DOHH2 (cell line): ENCODE measurements around the gene NPDC1.

Experiments
- H3F3A ChIP-seq: fragments of 200-600 bp; sonication (generic), shearing (Covaris generic); 2 replicates; pipeline ENCODE4 v1.6.0; 2016; ENCODE audit warnings: antibody characterized with exemption, mild to moderate bottlenecking; ENCODE audit not compliant: control insufficient read depth, insufficient read depth
- H3K27ac ChIP-seq: fragments of 200-600 bp; sonication (generic); 2 replicates; pipeline ENCODE4 v1.5.1; 2014; ENCODE audit warnings: low read depth, mild to moderate bottlenecking, low read length, moderate library complexity
- H3K27me3 ChIP-seq: fragments of 200-600 bp; sonication (generic); 2 replicates; pipeline ENCODE4 v1.6.1; 2014; ENCODE audit warnings: mild to moderate bottlenecking, low read length, mixed read lengths; ENCODE audit not compliant: control insufficient read depth
- H3K36me3 ChIP-seq: fragments of 200-600 bp; sonication (generic); 2 replicates; pipeline ENCODE4 v1.6.1; 2014; ENCODE audit warnings: mild to moderate bottlenecking, low read length, moderate library complexity, mixed read lengths; ENCODE audit not compliant: control insufficient read depth
- H3K4me1 ChIP-seq: fragments of 200-600 bp; sonication (generic); 2 replicates; pipeline ENCODE4 v1.6.1; 2014; ENCODE audit warnings: mild to moderate bottlenecking, low read length, mixed read lengths; ENCODE audit not compliant: control insufficient read depth
- H3K4me2 ChIP-seq: fragments of 200-600 bp; sonication (generic); 2 replicates; pipeline ENCODE4 v1.6.0; 2014; ENCODE audit warnings: mild to moderate bottlenecking, low read length, moderate library complexity
- H3K4me3 ChIP-seq: fragments of 200-600 bp; sonication (generic); 2 replicates; pipeline ENCODE4 v1.5.1; 2014; ENCODE audit warnings: mild to moderate bottlenecking, low read length, mixed read lengths
- H3K79me2 ChIP-seq: fragments of 200-600 bp; sonication (generic); 2 replicates; pipeline ENCODE4 v1.6.1; 2014; ENCODE audit warnings: mild to moderate bottlenecking, low read length, mixed read lengths; ENCODE audit not compliant: control insufficient read depth
- H3K9me2 ChIP-seq: fragments of 200-600 bp; sonication (generic); replicated peaks from 2 replicates; pipeline ENCODE4 v1.6.1; 2014; ENCODE audit warnings: mild to moderate bottlenecking, low read length, mixed read lengths; ENCODE audit not compliant: control insufficient read depth
- H3K9me3 ChIP-seq: fragments of 200-600 bp; sonication (generic); 2 replicates; pipeline ENCODE4 v1.6.1; 2014; ENCODE audit warnings: antibody characterized with exemption, low read length, mixed read lengths; ENCODE audit not compliant: control insufficient read depth, insufficient read depth
- H4K20me1 ChIP-seq: fragments of 200-600 bp; sonication (generic); 2 replicates; pipeline ENCODE4 v1.6.0; 2014; ENCODE audit warnings: low read depth, mild to moderate bottlenecking, antibody characterized with exemption, low read length, moderate library complexity; ENCODE audit not compliant: control insufficient read depth, insufficient read depth
- CTCF ChIP-seq: fragments of 200-600 bp; sonication (generic); IDR thresholded peaks from one replicate; pipeline ENCODE4 v1.5.1; 2014; ENCODE audit warnings: antibody characterized with exemption, mild to moderate bottlenecking, low read depth, low read length; ENCODE audit not compliant: poor library complexity, severe bottlenecking
- EZH2phosphoT487 ChIP-seq: fragments of 200-600 bp; sonication (generic); IDR thresholded peaks from 2 replicates; pipeline ENCODE4 v1.6.1; 2017; ENCODE audit warnings: borderline replicate concordance, mild to moderate bottlenecking, antibody characterized with exemption, low read length, moderate library complexity, mixed read lengths

The NPDC1 gene

DNA sequence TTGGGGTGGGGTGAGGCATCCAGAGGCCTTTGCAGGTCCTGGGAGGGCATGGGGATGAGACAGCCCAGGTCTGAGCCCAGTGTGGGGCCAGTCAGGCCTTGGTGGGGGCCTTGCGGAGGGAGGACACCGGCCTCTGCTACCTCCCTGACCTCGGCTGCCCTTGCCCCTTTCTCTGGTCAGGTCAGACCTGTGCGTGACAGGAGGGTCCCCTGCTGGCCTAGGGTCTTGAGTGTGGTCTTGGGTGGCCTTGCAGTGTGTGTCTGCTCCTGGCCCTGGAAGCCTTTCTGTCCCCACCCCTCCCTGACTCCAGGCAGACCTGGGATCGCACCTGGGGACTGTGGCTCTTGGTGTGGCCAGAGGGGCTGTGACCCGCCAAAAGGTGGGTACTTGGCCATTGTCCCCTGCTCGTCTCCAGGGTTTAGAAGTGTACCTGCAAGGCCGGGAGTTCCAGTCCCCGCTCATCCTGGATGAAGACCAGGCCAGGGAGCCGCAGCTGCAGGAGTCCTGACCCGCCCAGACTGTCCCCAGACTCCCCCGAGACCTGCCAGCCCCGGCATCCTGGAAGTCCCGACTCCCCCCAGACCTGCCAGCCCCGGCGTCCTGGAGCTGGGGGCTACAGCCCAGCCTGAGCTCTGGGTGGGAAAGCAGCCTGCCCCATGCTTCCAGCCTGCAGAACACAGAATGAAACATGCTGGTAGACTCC is 36.4 kb upstream of the NPDC1 start:
- TF ChIP-seq CTCF, result no peak
- TF ChIP-seq EZH2phosphoT487, result no peak
- H3K36me3 ChIP-seq, result peaks cover 42% of the 10 kb centered on the region
- H3K9me2 ChIP-seq, result no peaks in the 10 kb centered on the region
- H3K27ac ChIP-seq, result no peak overlapping the region
- H3K27me3 ChIP-seq, result no peaks in the 10 kb centered on the region
- H3K79me2 ChIP-seq, result peaks cover 18% of the 10 kb centered on the region
- H3K4me2 ChIP-seq, result no peak overlapping the region
- peaks cover 20% of the 10 kb centered on the region for H3K4me1 ChIP-seq
- H3F3A ChIP-seq, result no peaks in the 10 kb centered on the region
- no peaks in the 10 kb centered on the region for H3K9me3 ChIP-seq
- 0 out of 2 replicates have a peak, but pooled peaks cover 10% of the 10 kb centered on the region for H4K20me1 ChIP-seq
- H3K4me3 ChIP-seq, result no peak overlapping the region

DNA sequence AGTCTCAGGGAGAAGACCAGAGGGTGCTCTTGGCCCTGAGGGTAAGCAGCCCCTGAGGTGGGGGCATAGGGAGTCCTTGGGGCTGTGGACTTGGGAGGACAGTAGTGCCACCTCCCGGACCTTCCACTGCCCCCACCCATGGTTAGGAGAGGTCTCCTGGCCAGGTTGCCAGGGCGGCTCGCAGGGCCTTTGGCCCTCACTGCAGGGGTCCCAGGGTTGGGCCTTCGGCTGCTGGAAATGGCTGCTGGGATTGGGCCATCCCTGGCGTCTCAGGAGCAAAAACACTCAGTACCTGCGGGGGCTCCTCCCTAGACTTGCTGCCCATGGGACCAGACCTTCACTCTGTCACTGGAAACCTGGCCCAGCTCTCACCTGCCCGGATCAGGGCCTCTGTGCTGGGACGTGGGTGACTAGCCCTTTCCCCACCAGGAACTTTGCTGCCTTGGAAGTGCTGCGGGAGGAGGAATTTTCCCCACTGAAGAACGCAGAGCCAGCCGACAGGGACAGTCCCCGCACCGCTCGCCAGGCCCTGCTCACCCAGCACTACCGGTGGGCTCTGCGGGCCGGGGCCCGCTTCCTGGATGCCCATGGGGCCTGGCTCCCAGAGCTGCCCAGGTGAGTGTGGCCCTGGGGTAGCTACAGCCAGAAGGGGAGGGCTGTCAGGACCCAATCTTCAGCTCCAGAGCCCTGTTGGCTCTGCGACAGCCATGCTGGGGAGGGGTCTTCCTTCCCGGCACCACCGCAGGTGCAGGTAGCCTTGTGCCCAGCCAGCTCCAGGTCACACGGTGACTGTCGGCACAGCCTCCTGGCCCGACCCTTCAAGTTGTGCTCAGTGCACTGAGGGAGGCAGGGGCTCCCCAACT is 34.5 kb upstream of the NPDC1 start:
- Histone ChIP-seq H3K27ac (no peak overlapping the region), H3K27me3 (no peaks in the 10 kb centered on the region), H3K4me2 (no peak overlapping the region), H4K20me1 (0 out of 2 replicates have a peak, but pooled peaks cover 10% of the 10 kb centered on the region), H3K4me3 (no peak overlapping the region), H3K9me2 (no peaks in the 10 kb centered on the region), H3K79me2 (peaks cover 8% of the 10 kb centered on the region), H3K9me3 (no peaks in the 10 kb centered on the region), H3F3A (peaks cover 4% of the 10 kb centered on the region; the same call in 1 of the 2 replicates), H3K36me3 (peaks cover 42% of the 10 kb centered on the region), H3K4me1 (peaks cover 19% of the 10 kb centered on the region)
- TF ChIP-seq CTCF, result no peak
- no peak for TF ChIP-seq EZH2phosphoT487

GRCh38 chr9:137079401-137079787 is 33.4 kb upstream of the NPDC1 start:
- H3K79me2 ChIP-seq, result peaks cover 7% of the 10 kb centered on the region
- TF ChIP-seq EZH2phosphoT487 (no peak), CTCF (no peak)
- H3K9me2 ChIP-seq, result no peaks in the 10 kb centered on the region
- H3K4me2 ChIP-seq, result no peak overlapping the region
- H3K4me1 ChIP-seq, result peaks cover 25% of the 10 kb centered on the region
- no peak overlapping the region for H3K4me3 ChIP-seq
- no peak overlapping the region for H3K27ac ChIP-seq
- H4K20me1 ChIP-seq, result 0 out of 2 replicates have a peak, but pooled peaks cover 10% of the 10 kb centered on the region
- H3F3A ChIP-seq, result peaks cover 6% of the 10 kb centered on the region; the same call in 1 of the 2 replicates
- no peaks in the 10 kb centered on the region for H3K27me3 ChIP-seq
- no peaks in the 10 kb centered on the region for H3K9me3 ChIP-seq
- peaks cover 42% of the 10 kb centered on the region for H3K36me3 ChIP-seq
